GM23338 (cell line): Measurements from ENCODE around the gene TMEM60. TPM values are rescaled to one million over a fixed set of nuclear protein-coding genes. Genes with fewer than 3 reads are reported as not detected.

Experiments used
- ATAC-seq: fragments of 200-7000 bp; cut with Tn5 transposase; 3 replicates; pipeline ENCODE4 v1.9.1; 2020
- DNase-seq: peaks from one replicate; pipeline ENCODE4 v3.0.0-alpha.2; 2015; ENCODE audit warnings: low spot score
- H2AFZ ChIP-seq: fragments of 200-600 bp; sonication (generic); 2 replicates; pipeline ENCODE4 v1.8.0; 2016; ENCODE audit warnings: antibody characterized with exemption, mild to moderate bottlenecking, moderate library complexity
- H3F3A ChIP-seq: fragments of 200-600 bp; sonication (generic); replicated peaks from 2 replicates; pipeline ENCODE4 v1.8.0; 2017; ENCODE audit warnings: antibody characterized with exemption, mixed run types, low read depth
- H3K27ac ChIP-seq: fragments of 200-600 bp; sonication (generic); 2 replicates; pipeline ENCODE4 v1.6.1; 2016; ENCODE audit warnings: low read depth
- H3K27me3 ChIP-seq: fragments of 200-600 bp; sonication (generic); 2 replicates; pipeline ENCODE4 v1.8.0; 2016; ENCODE audit warnings: mild to moderate bottlenecking, mixed run types, moderate library complexity; ENCODE audit not compliant: insufficient read depth
- H3K36me3 ChIP-seq: fragments of 200-600 bp; sonication (generic); 2 replicates; pipeline ENCODE4 v1.8.0; 2016; ENCODE audit warnings: mild to moderate bottlenecking; ENCODE audit not compliant: insufficient read depth
- H3K4me1 ChIP-seq: fragments of 200-600 bp; sonication (generic); 2 replicates; pipeline ENCODE4 v1.8.0; 2016; ENCODE audit warnings: mild to moderate bottlenecking, moderate library complexity; ENCODE audit not compliant: insufficient read depth
- H3K4me2 ChIP-seq: fragments of 200-600 bp; sonication (generic); 2 replicates; pipeline ENCODE4 v1.7.1; 2017; ENCODE audit warnings: mixed run types
- H3K4me3 ChIP-seq: fragments of 200-600 bp; sonication (generic); 2 replicates; pipeline ENCODE4 v1.6.1; 2016; ENCODE audit warnings: mixed run types
- H3K79me2 ChIP-seq: fragments of 200-600 bp; sonication (generic); replicated peaks from 2 replicates; pipeline ENCODE4 v1.8.0; 2017; ENCODE audit warnings: mild to moderate bottlenecking; ENCODE audit not compliant: insufficient read depth
- H3K9me2 ChIP-seq: fragments of 200-600 bp; sonication (generic); 2 replicates; pipeline ENCODE4 v1.8.0; 2017; ENCODE audit not compliant: insufficient read depth
- H4K20me1 ChIP-seq: fragments of 200-600 bp; sonication (generic); replicated peaks from 2 replicates; pipeline ENCODE4 v1.8.0; 2017; ENCODE audit warnings: mild to moderate bottlenecking; ENCODE audit not compliant: insufficient read depth
- H3K27ac Mint-ChIP-seq: 2 replicates; pipeline ENCODE4 v1.8.0; 2020; ENCODE audit warnings: inconsistent platforms, mild to moderate bottlenecking, moderate library complexity, mixed read lengths
- H3K27me3 Mint-ChIP-seq: 3 replicates; pipeline ENCODE4 v1.8.0; 2022; ENCODE audit warnings: low read depth, mild to moderate bottlenecking, moderate library complexity, mixed read lengths, inconsistent platforms; ENCODE audit not compliant: insufficient read depth, poor library complexity
- H3K36me3 Mint-ChIP-seq: 3 replicates; pipeline ENCODE4 v1.8.0; 2021; ENCODE audit warnings: low read depth, mild to moderate bottlenecking, inconsistent platforms, moderate library complexity, mixed read lengths
- H3K4me1 Mint-ChIP-seq: 3 replicates; pipeline ENCODE4 v1.8.0; 2020; ENCODE audit warnings: mild to moderate bottlenecking, inconsistent platforms, mixed read lengths
- H3K4me3 Mint-ChIP-seq: 3 replicates; pipeline ENCODE4 v1.8.0; 2021; ENCODE audit warnings: moderate library complexity, mild to moderate bottlenecking, inconsistent platforms, mixed read lengths
- H3K9me3 Mint-ChIP-seq: 3 replicates; pipeline ENCODE4 v1.8.0; 2020; ENCODE audit warnings: moderate library complexity, mild to moderate bottlenecking, inconsistent platforms, mixed read lengths
- CREB1 ChIP-seq: fragments of 250-450 bp; sonication (Bioruptor Pico); IDR thresholded peaks from 2 replicates; pipeline ENCODE4 v1.5.0; 2020; ENCODE audit warnings: low read depth, mild to moderate bottlenecking, moderate library complexity
- CTCF ChIP-seq, 2 experiments: fragments of 200-600 bp in 1 of 2; sonication (generic) in 1 of 2; conservative IDR thresholded peaks; 2 replicates each; pipeline versions ENCODE4 v1.5.1 to v1.6.1; 2016 to 2017; ENCODE audit warnings: antibody characterized with exemption in 2 of 2, low read depth in 2 of 2, mild to moderate bottlenecking in 2 of 2, moderate library complexity in 1 of 2
- EZH2 ChIP-seq: fragments of 200-600 bp; sonication (generic); IDR thresholded peaks from one replicate; pipeline ENCODE4 v1.8.0; 2017; ENCODE audit warnings: antibody characterized with exemption, mild to moderate bottlenecking, low read depth; ENCODE audit not compliant: unreplicated experiment
- EZH2phosphoT487 ChIP-seq: fragments of 200-600 bp; sonication (generic); IDR thresholded peaks from one replicate; pipeline ENCODE4 v1.8.1; 2018; ENCODE audit warnings: antibody characterized with exemption; ENCODE audit not compliant: unreplicated experiment
- JUNB ChIP-seq: IDR thresholded peaks from one replicate; pipeline ENCODE4 v1.6.1; 2016; ENCODE audit warnings: antibody characterized with exemption; ENCODE audit not compliant: unreplicated experiment
- NANOG ChIP-seq: IDR thresholded peaks from 2 replicates; pipeline ENCODE4 v1.6.1; 2016; ENCODE audit warnings: antibody characterized with exemption, borderline replicate concordance
- POLR2AphosphoS5 ChIP-seq: IDR thresholded peaks from 2 replicates; pipeline ENCODE4 v1.6.1; 2016; ENCODE audit warnings: antibody characterized with exemption, low read depth
- STAT1 ChIP-seq: IDR thresholded peaks from one replicate; pipeline ENCODE4 v1.6.1; 2016; ENCODE audit warnings: antibody characterized with exemption; ENCODE audit not compliant: unreplicated experiment
- ZNF114 ChIP-seq: fragments of 250-450 bp; sonication (Bioruptor Pico); IDR thresholded peaks from 2 replicates; pipeline ENCODE4 v1.5.0; 2020; ENCODE audit warnings: mild to moderate bottlenecking, moderate library complexity
- ZNF331 ChIP-seq: fragments of 250-450 bp; sonication (Bioruptor Pico); IDR thresholded peaks from 2 replicates; pipeline ENCODE4 v1.5.0; 2020; ENCODE audit warnings: low read depth, mild to moderate bottlenecking, moderate library complexity
- ZNF462 ChIP-seq: fragments of 250-450 bp; sonication (Bioruptor Pico); IDR thresholded peaks from 2 replicates; pipeline ENCODE4 v1.5.0; 2020; ENCODE audit warnings: mild to moderate bottlenecking, moderate library complexity
- polyA plus RNA-seq: library from polyadenylated mRNA; unstranded; fragments of >200 nt; fragmentation: Nextera tagmentation; extraction: Ambion mirVana; gene quantifications from 2 replicates; pipeline ENCODE4 v1.2.1, GENCODE V29; 2016
- total RNA-seq: library from RNA; depleted of rRNA; stranded (reverse); fragments of >200 nt; shearing (Covaris generic); gene quantifications from 2 replicates; pipeline ENCODE4 v1.2.3, GENCODE V29; 2014
- TF ChIP-seq, protein P1 (sequence below): IDR thresholded peaks from 2 replicates; pipeline ENCODE4 v1.6.1; 2016; ENCODE audit warnings: antibody characterized with exemption
- TF ChIP-seq, protein P2 (sequence below): IDR thresholded peaks from one replicate; pipeline ENCODE4 v1.6.1; 2018; ENCODE audit warnings: antibody characterized with exemption; ENCODE audit not compliant: unreplicated experiment

The TMEM60 gene
- total and polyA plus RNA-seq, 2 experiments from 2014 or later = 29.5 to 68.2 TPM

DNA sequence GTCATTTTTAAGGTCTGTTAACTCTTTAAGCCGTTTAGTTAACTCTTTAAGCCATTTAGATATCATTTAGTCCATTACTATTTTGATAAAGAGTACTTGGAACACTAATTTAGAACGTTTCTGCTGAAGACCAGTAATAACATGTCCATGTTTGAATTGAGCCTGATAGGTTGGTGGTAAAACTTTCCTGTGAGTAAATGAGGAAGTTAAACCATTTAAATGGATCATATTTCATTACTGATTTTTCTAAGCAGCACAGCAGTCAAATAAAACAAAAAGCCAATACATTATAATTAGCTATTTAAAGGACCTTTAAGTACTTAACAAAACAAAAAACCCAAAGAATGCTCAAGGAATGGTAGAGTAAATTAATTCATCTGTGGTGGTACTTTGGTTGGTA lies 29.8 kb upstream of the TMEM60 start:
- ATAC-seq (no peak), DNase-seq (no peak)
- Histone ChIP-seq H3K27me3 (no peaks in the 10 kb centered on the region), H4K20me1 (no peaks in the 10 kb centered on the region), H3K36me3 (no peaks in the 10 kb centered on the region), H3F3A (no peaks in the 10 kb centered on the region), H3K4me1 (no peaks in the 10 kb centered on the region; the same call in 1 of the 2 replicates), H3K4me2 (no peak overlapping the region), H3K27ac (no peak overlapping the region), H3K9me2 (no peaks in the 10 kb centered on the region), H2AFZ (no peak overlapping the region), H3K79me2 (peaks cover 23% of the 10 kb centered on the region; the same call in 1 of the 2 replicates), H3K4me3 (no peak overlapping the region)
- Mint-ChIP-seq H3K4me3 (no peak overlapping the region), H3K4me1 (peaks cover 2% of the 10 kb centered on the region; the same call in 1 of the 3 replicates), H3K9me3 (peaks cover 6% of the 10 kb centered on the region; the same call in 2 of the 3 replicates), H3K36me3 (peaks cover 3% of the 10 kb centered on the region; the same call in 1 of the 3 replicates), H3K27me3 (no peaks in the 10 kb centered on the region), H3K27ac (no peak overlapping the region)
- TF ChIP-seq NANOG = no peak
- TF ChIP-seq STAT1 = no peak
- no peak for TF ChIP-seq CTCF (conservative IDR thresholded peaks at IDR 0.05; ENCODE audit: low read depth in 2 of 2)
- no peak for TF ChIP-seq POLR2AphosphoS5
- TF ChIP-seq ZNF331 (CRISPR knock-in tag) = no peak
- TF ChIP-seq CREB1 = no peak
- TF ChIP-seq, protein P1, sequence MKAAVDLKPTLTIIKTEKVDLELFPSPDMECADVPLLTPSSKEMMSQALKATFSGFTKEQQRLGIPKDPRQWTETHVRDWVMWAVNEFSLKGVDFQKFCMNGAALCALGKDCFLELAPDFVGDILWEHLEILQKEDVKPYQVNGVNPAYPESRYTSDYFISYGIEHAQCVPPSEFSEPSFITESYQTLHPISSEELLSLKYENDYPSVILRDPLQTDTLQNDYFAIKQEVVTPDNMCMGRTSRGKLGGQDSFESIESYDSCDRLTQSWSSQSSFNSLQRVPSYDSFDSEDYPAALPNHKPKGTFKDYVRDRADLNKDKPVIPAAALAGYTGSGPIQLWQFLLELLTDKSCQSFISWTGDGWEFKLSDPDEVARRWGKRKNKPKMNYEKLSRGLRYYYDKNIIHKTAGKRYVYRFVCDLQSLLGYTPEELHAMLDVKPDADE = no peak
- TF ChIP-seq ZNF114 (CRISPR knock-in tag) = no peak
- TF ChIP-seq, protein P2, sequence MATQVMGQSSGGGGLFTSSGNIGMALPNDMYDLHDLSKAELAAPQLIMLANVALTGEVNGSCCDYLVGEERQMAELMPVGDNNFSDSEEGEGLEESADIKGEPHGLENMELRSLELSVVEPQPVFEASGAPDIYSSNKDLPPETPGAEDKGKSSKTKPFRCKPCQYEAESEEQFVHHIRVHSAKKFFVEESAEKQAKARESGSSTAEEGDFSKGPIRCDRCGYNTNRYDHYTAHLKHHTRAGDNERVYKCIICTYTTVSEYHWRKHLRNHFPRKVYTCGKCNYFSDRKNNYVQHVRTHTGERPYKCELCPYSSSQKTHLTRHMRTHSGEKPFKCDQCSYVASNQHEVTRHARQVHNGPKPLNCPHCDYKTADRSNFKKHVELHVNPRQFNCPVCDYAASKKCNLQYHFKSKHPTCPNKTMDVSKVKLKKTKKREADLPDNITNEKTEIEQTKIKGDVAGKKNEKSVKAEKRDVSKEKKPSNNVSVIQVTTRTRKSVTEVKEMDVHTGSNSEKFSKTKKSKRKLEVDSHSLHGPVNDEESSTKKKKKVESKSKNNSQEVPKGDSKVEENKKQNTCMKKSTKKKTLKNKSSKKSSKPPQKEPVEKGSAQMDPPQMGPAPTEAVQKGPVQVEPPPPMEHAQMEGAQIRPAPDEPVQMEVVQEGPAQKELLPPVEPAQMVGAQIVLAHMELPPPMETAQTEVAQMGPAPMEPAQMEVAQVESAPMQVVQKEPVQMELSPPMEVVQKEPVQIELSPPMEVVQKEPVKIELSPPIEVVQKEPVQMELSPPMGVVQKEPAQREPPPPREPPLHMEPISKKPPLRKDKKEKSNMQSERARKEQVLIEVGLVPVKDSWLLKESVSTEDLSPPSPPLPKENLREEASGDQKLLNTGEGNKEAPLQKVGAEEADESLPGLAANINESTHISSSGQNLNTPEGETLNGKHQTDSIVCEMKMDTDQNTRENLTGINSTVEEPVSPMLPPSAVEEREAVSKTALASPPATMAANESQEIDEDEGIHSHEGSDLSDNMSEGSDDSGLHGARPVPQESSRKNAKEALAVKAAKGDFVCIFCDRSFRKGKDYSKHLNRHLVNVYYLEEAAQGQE = no peak
- no peak for TF ChIP-seq EZH2phosphoT487
- no peak for TF ChIP-seq JUNB
- no peak for TF ChIP-seq EZH2
- no peak for TF ChIP-seq ZNF462
